HepG2 (cell line): ENCODE results near the gene CCDC57. TPM values are rescaled to one million over a fixed set of nuclear protein-coding genes. Genes with fewer than 3 reads are reported as not detected.
A peak's percentile ranks its signal among the peaks of the same experiment; 100 is the strongest.

Experiments
- CERS6 ChIP-seq: sonication (generic); formaldehyde crosslinking; IDR thresholded peaks from 2 replicates; pipeline ENCODE4 v1.5.0; 2020; ENCODE audit warnings: missing genetic modification reagents
- DRAP1 ChIP-seq: IDR thresholded peaks from 2 replicates; pipeline ENCODE4 v1.6.1; 2016; ENCODE audit warnings: missing genetic modification reagents, missing compliant biosample characterization
- FOXM1 ChIP-seq: sonication (generic); formaldehyde crosslinking; IDR thresholded peaks from 2 replicates; pipeline ENCODE4 v1.5.0; 2020; ENCODE audit warnings: missing genetic modification reagents
- GATAD1 ChIP-seq: IDR thresholded peaks from 2 replicates; pipeline ENCODE4 v1.6.1; 2016; ENCODE audit warnings: missing genetic modification reagents, missing compliant biosample characterization
- HNRNPL ChIP-seq: fragments of 200-400 bp; formaldehyde crosslinking; IDR thresholded peaks from 2 replicates; pipeline ENCODE4 v1.6.1; 2017; ENCODE audit warnings: mild to moderate bottlenecking, low read depth, low read length
- IKZF5 ChIP-seq: IDR thresholded peaks from 2 replicates; pipeline ENCODE4 v1.6.1; 2018; ENCODE audit warnings: missing genetic modification reagents, mild to moderate bottlenecking, missing compliant biosample characterization
- KAT8 ChIP-seq: IDR thresholded peaks from 2 replicates; pipeline ENCODE4 v1.6.1; 2016; ENCODE audit warnings: missing genetic modification reagents, missing compliant biosample characterization
- MTERF4 ChIP-seq: sonication (generic); formaldehyde crosslinking; IDR thresholded peaks from 2 replicates; pipeline ENCODE4 v1.8.0; 2023; ENCODE audit warnings: mild to moderate bottlenecking, missing genetic modification reagents
- RBAK ChIP-seq: sonication (generic); formaldehyde crosslinking; IDR thresholded peaks from 2 replicates; pipeline ENCODE4 v1.5.1; 2020; ENCODE audit warnings: mild to moderate bottlenecking, missing genetic modification reagents
- SNRNP70 ChIP-seq: fragments of 200-400 bp; formaldehyde crosslinking; IDR thresholded peaks from 2 replicates; pipeline ENCODE4 v1.6.1; 2017; ENCODE audit warnings: mild to moderate bottlenecking, low read depth, low read length, moderate library complexity
- SOX6 ChIP-seq, 2 experiments: fragments of 450-650 bp in 1 of 2; sonication (generic) in 1 of 2; formaldehyde crosslinking in 1 of 2; IDR thresholded peaks; 2 replicates each; pipeline versions ENCODE4 v1.4.0 to v1.6.1; 2017 to 2020; ENCODE audit warnings: antibody characterized with exemption in 1 of 2, mild to moderate bottlenecking in 1 of 2, missing genetic modification reagents in 1 of 2
- TBX2 ChIP-seq: sonication (generic); formaldehyde crosslinking; IDR thresholded peaks from 2 replicates; pipeline ENCODE4 v1.5.0; 2020; ENCODE audit warnings: missing genetic modification reagents, mild to moderate bottlenecking, borderline replicate concordance
- TEAD2 ChIP-seq: sonication (generic); formaldehyde crosslinking; IDR thresholded peaks from 2 replicates; pipeline ENCODE4 v1.9.0; 2021; ENCODE audit warnings: missing genetic modification reagents
- TRIM22 ChIP-seq: fragments of 450-650 bp; IDR thresholded peaks from 2 replicates; pipeline ENCODE4 v1.6.1; 2017
- U2AF2 ChIP-seq: fragments of 200-400 bp; formaldehyde crosslinking; IDR thresholded peaks from 2 replicates; pipeline ENCODE4 v1.6.1; 2017; ENCODE audit warnings: low read depth, mild to moderate bottlenecking, low read length
- ZBTB1 ChIP-seq: sonication (generic); formaldehyde crosslinking; IDR thresholded peaks from 2 replicates; pipeline ENCODE4 v1.4.0; 2020; ENCODE audit warnings: missing genetic modification reagents, borderline replicate concordance
- ZFP36L1 ChIP-seq: sonication (generic); formaldehyde crosslinking; IDR thresholded peaks from 2 replicates; pipeline ENCODE4 v1.8.0; 2022; ENCODE audit warnings: mild to moderate bottlenecking, missing genetic modification reagents, moderate library complexity
- ZNF510 ChIP-seq: sonication (generic); formaldehyde crosslinking; IDR thresholded peaks from 2 replicates; pipeline ENCODE4 v1.4.0; 2020; ENCODE audit warnings: low read depth, mild to moderate bottlenecking, missing genetic modification reagents
- ZNF563 ChIP-seq: sonication (generic); formaldehyde crosslinking; IDR thresholded peaks from 2 replicates; pipeline ENCODE4 v1.8.0; 2022; ENCODE audit warnings: mild to moderate bottlenecking, moderate library complexity, missing genetic modification reagents
- ZNF768 ChIP-seq: sonication (generic); formaldehyde crosslinking; IDR thresholded peaks from 2 replicates; pipeline ENCODE4 v1.4.0; 2020; ENCODE audit warnings: missing genetic modification reagents
- ZNF788 ChIP-seq: sonication (generic); formaldehyde crosslinking; IDR thresholded peaks from 2 replicates; pipeline ENCODE4 v1.5.0; 2020; ENCODE audit warnings: mild to moderate bottlenecking, missing genetic modification reagents, borderline replicate concordance
- ZSCAN5A ChIP-seq: sonication (generic); formaldehyde crosslinking; IDR thresholded peaks from 2 replicates; pipeline ENCODE4 v1.8.0; 2022; ENCODE audit warnings: mild to moderate bottlenecking, missing genetic modification reagents, borderline replicate concordance
- polyA plus RNA-seq, 8 experiments: library from polyadenylated mRNA; depleted of rRNA in 3 of 8; stranded (reverse) in 7 of 8; unstranded in 1 of 8; fragments of >200 nt; fragmentation: Illumina TruSeq in 4 of 8; extraction: Trizol in 4 of 8; gene quantifications; 2 replicates each; pipeline versions ENCODE4 v1.2.1 to v1.2.3, GENCODE V29; 2011 to 2016; ENCODE audit warnings: low read depth in 4 of 8, missing spikeins in 1 of 8, mixed read lengths in 1 of 8; ENCODE audit not compliant: insufficient read depth in 1 of 8
- total RNA-seq, 5 experiments: library from RNA; depleted of rRNA; stranded (reverse); fragments of >200 nt; fragmentation: Illumina TruSeq; extraction: Trizol; gene quantifications; 2 replicates each; pipeline ENCODE4 v1.2.3, GENCODE V29; 2016; ENCODE audit warnings: low read depth in 1 of 5

Gene CCDC57
- total and polyA plus RNA-seq, 2 of the 13 experiments (the other 11 are each of a cell fraction or from before 2014, with no cell fraction given) = 59.3 to 59.9 TPM

GRCh38 chr17:82226809-82227628, 14.4 kb upstream of the CCDC57 start (continued):
- TF ChIP-seq DRAP1 (CRISPR knock-in tag) = peak; percentile 39; the same call in 1 of the 2 replicates
- TF ChIP-seq MTERF4 (CRISPR knock-in tag) = peak; percentile 65
- TF ChIP-seq ZNF788 (CRISPR knock-in tag) = peak; percentile 26; the same call in 1 of the 2 replicates
- TF ChIP-seq KAT8 (CRISPR knock-in tag) = peak; percentile 16; the same call in 1 of the 2 replicates
- no peak for TF ChIP-seq SNRNP70
- 0 out of 2 replicates have a peak, but pooled peaks have one; percentile 14 for TF ChIP-seq GATAD1 (CRISPR knock-in tag)
- peak; percentile 57; the same call in 1 of the 2 replicates for TF ChIP-seq ZNF563
- TF ChIP-seq ZFP36L1 (CRISPR knock-in tag) = no peak
- TF ChIP-seq ZBTB1 (CRISPR knock-in tag) = no peak
- no peak for TF ChIP-seq TRIM22
- TF ChIP-seq ZNF510 (CRISPR knock-in tag) = no peak
- TF ChIP-seq RBAK (CRISPR knock-in tag) = peak; percentile 20; the same call in 1 of the 2 replicates
- TF ChIP-seq TEAD2 = no peak
- TF ChIP-seq ZSCAN5A (CRISPR knock-in tag) = no peak
- peak; percentile 58; the same call in 1 of the 2 replicates for TF ChIP-seq TBX2 (CRISPR knock-in tag)
- TF ChIP-seq CERS6 = no peak
- no peak for TF ChIP-seq ZNF768 (CRISPR knock-in tag)
- no peak for TF ChIP-seq FOXM1
- TF ChIP-seq U2AF2 = no peak
- TF ChIP-seq SOX6 (IDR thresholded peaks at IDR 0.05) = no peak
- peak; percentile 35; the same call in 1 of the 2 replicates for TF ChIP-seq SOX6 (CRISPR knock-in tag; IDR thresholded peaks at IDR 0.05)
- TF ChIP-seq IKZF5 (CRISPR knock-in tag) = peak; percentile 19; the same call in 1 of the 2 replicates
- TF ChIP-seq HNRNPL = peak; percentile 53; the same call in 1 of the 2 replicates
